ENCODE results near the gene CAMLG. TPM values are rescaled to one million over a fixed set of nuclear protein-coding genes. Genes with fewer than 3 reads are reported as not detected.

CAMLG gene
- total and polyA plus RNA-seq, 2 of the 13 experiments (the other 11 are each of a cell fraction or from before 2014, with no cell fraction given): 14.2 to 19.8 TPM

- TF ChIP-seq DZIP1 (CRISPR knock-in tag; IDR thresholded peaks at IDR 0.05): peak; percentile 93; the same call in 1 of the 2 replicates
- TF ChIP-seq MED1 (CRISPR knock-in tag; IDR thresholded peaks at IDR 0.05): peak; percentile 93
- peak; percentile 47; the same call in 1 of the 2 replicates for TF ChIP-seq ZNF713 (CRISPR knock-in tag; IDR thresholded peaks at IDR 0.05)
- TF ChIP-seq, protein P1, sequence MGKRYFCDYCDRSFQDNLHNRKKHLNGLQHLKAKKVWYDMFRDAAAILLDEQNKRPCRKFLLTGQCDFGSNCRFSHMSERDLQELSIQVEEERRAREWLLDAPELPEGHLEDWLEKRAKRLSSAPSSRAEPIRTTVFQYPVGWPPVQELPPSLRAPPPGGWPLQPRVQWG (CRISPR knock-in tag; IDR thresholded peaks at IDR 0.05; ENCODE audit: borderline replicate concordance, low read depth): no peak
- peak; percentile 57; the same call in 1 of the 2 replicates for TF ChIP-seq TGIF2 (CRISPR knock-in tag; IDR thresholded peaks at IDR 0.05)
- TF ChIP-seq ZNF678 (CRISPR knock-in tag; IDR thresholded peaks at IDR 0.05): 0 out of 2 replicates have a peak, but pooled peaks have one; percentile 13
- no peak for TF ChIP-seq SNRNP70 (IDR thresholded peaks at IDR 0.05; ENCODE audit: low read depth, low read length)
- peak; percentile 81 for TF ChIP-seq ETV6 (CRISPR knock-in tag; conservative IDR thresholded peaks at IDR 0.05)
- 0 out of 2 replicates have a peak, but pooled peaks have one; percentile 68 for TF ChIP-seq ZNF136 (CRISPR knock-in tag; IDR thresholded peaks at IDR 0.05; ENCODE audit: low read depth)
- TF ChIP-seq, protein P2, sequence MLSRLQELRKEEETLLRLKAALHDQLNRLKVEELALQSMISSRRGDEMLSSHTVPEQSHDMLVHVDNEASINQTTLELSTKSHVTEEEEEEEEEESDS (CRISPR knock-in tag; IDR thresholded peaks at IDR 0.05; ENCODE audit: borderline replicate concordance): no peak
- no peak for TF ChIP-seq ZNF20 (CRISPR knock-in tag; IDR thresholded peaks at IDR 0.05)
- TF ChIP-seq AGO1 (IDR thresholded peaks at IDR 0.05; ENCODE audit: low read depth, low read length, poor library complexity, severe bottlenecking): peak; percentile 53
- no peak for TF ChIP-seq ZNF841 (CRISPR knock-in tag; IDR thresholded peaks at IDR 0.05; ENCODE audit: borderline replicate concordance)
- peak; percentile 51; the same call in 1 of the 2 replicates for TF ChIP-seq MIER2 (CRISPR knock-in tag; IDR thresholded peaks at IDR 0.05)
- TF ChIP-seq, protein P3, sequence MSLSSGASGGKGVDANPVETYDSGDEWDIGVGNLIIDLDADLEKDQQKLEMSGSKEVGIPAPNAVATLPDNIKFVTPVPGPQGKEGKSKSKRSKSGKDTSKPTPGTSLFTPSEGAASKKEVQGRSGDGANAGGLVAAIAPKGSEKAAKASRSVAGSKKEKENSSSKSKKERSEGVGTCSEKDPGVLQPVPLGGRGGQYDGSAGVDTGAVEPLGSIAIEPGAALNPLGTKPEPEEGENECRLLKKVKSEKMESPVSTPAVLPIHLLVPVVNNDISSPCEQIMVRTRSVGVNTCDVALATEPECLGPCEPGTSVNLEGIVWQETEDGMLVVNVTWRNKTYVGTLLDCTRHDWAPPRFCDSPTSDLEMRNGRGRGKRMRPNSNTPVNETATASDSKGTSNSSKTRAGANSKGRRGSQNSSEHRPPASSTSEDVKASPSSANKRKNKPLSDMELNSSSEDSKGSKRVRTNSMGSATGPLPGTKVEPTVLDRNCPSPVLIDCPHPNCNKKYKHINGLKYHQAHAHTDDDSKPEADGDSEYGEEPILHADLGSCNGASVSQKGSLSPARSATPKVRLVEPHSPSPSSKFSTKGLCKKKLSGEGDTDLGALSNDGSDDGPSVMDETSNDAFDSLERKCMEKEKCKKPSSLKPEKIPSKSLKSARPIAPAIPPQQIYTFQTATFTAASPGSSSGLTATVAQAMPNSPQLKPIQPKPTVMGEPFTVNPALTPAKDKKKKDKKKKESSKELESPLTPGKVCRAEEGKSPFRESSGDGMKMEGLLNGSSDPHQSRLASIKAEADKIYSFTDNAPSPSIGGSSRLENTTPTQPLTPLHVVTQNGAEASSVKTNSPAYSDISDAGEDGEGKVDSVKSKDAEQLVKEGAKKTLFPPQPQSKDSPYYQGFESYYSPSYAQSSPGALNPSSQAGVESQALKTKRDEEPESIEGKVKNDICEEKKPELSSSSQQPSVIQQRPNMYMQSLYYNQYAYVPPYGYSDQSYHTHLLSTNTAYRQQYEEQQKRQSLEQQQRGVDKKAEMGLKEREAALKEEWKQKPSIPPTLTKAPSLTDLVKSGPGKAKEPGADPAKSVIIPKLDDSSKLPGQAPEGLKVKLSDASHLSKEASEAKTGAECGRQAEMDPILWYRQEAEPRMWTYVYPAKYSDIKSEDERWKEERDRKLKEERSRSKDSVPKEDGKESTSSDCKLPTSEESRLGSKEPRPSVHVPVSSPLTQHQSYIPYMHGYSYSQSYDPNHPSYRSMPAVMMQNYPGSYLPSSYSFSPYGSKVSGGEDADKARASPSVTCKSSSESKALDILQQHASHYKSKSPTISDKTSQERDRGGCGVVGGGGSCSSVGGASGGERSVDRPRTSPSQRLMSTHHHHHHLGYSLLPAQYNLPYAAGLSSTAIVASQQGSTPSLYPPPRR (CRISPR knock-in tag; IDR thresholded peaks at IDR 0.05; ENCODE audit: borderline replicate concordance): peak; percentile 53; the same call in 1 of the 2 replicates
- peak; percentile 91; the same call in 1 of the 2 replicates for TF ChIP-seq IRX3 (CRISPR knock-in tag; IDR thresholded peaks at IDR 0.05; ENCODE audit: borderline replicate concordance, low read depth)
- TF ChIP-seq SRSF1 (optimal IDR thresholded peaks at IDR 0.05; ENCODE audit: low read depth, low read length): no peak
- no peak for TF ChIP-seq IKZF1 (IDR thresholded peaks at IDR 0.05)
- TF ChIP-seq, protein P4, sequence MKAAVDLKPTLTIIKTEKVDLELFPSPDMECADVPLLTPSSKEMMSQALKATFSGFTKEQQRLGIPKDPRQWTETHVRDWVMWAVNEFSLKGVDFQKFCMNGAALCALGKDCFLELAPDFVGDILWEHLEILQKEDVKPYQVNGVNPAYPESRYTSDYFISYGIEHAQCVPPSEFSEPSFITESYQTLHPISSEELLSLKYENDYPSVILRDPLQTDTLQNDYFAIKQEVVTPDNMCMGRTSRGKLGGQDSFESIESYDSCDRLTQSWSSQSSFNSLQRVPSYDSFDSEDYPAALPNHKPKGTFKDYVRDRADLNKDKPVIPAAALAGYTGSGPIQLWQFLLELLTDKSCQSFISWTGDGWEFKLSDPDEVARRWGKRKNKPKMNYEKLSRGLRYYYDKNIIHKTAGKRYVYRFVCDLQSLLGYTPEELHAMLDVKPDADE (CRISPR knock-in tag; IDR thresholded peaks at IDR 0.05): peak; percentile 33; the same call in 1 of the 2 replicates
Observed at GRCh38 chr5:134758504-134759341, 20.4 kb downstream of the CAMLG start, which contains the start of gene DDX46 (continued).
